ENCODE results near the gene MAP2K5.

DNA sequence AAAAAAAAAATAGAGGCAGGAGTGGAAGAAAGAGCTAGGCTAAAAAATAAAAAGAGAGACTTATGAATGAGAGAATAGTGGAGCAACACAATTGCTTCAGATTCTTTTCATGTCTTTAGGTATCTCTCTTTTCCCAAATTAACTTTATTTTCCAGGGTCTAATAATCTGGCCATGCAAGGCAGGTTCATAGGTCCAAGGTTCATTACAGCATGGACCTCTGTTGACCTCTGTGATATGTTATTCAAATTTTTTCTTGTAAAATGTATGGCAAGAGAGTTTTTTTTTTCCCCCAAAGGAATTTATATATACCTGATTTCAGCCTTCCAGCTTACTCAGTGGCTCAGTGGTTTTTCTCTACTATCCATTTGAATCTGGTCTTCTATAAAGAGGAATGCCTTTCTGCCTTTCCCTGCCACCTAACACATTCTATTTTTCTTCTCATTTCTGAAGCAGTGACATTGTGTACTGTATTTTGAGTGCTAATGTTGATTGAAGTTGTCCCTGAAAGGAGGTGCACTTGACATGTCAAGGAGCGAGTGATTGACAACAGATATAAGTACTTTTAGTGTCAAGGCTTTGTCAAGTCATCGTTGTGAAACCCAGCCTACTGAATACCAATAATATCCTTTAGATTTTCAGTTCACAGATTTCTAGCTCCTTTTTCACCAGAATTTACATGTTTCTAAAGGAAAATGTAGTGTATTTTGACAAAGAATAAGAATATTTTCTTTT is 118.5 kb downstream of the MAP2K5 start:
- TF ChIP-seq, protein P1, sequence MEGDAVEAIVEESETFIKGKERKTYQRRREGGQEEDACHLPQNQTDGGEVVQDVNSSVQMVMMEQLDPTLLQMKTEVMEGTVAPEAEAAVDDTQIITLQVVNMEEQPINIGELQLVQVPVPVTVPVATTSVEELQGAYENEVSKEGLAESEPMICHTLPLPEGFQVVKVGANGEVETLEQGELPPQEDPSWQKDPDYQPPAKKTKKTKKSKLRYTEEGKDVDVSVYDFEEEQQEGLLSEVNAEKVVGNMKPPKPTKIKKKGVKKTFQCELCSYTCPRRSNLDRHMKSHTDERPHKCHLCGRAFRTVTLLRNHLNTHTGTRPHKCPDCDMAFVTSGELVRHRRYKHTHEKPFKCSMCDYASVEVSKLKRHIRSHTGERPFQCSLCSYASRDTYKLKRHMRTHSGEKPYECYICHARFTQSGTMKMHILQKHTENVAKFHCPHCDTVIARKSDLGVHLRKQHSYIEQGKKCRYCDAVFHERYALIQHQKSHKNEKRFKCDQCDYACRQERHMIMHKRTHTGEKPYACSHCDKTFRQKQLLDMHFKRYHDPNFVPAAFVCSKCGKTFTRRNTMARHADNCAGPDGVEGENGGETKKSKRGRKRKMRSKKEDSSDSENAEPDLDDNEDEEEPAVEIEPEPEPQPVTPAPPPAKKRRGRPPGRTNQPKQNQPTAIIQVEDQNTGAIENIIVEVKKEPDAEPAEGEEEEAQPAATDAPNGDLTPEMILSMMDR (IDR thresholded peaks at IDR 0.05; ENCODE audit: low read depth, low read length) = no peak
- no peak for TF ChIP-seq EZH2phosphoT487 (IDR thresholded peaks at IDR 0.05; ENCODE audit: low read depth)

All from OCI-LY3 (cell line).